ES-I3 (cell line): Measurements from ENCODE around the gene MYCBP.
"Not testable (repeated sequence)": the region's sequence is repeated elsewhere in the genome, so short reads cannot be mapped to it uniquely, and the experiment has no call there.

ENCODE experiments used
- H3K36me3 ChIP-seq: 2 replicates; pipeline ENCODE4 v1.6.1; 2013; ENCODE audit warnings: mild to moderate bottlenecking, low read length, control low read depth, moderate library complexity; ENCODE audit not compliant: insufficient read depth
- H3K4me1 ChIP-seq: 2 replicates; pipeline ENCODE4 v1.6.1; 2013; ENCODE audit warnings: mild to moderate bottlenecking, control low read depth, low read length; ENCODE audit not compliant: insufficient read depth
- H3K9ac ChIP-seq: 2 replicates; pipeline ENCODE4 v1.6.1; 2013; ENCODE audit warnings: low read depth, mild to moderate bottlenecking, low read length, moderate library complexity
- H3K9me3 ChIP-seq: 2 replicates; pipeline ENCODE4 v1.6.1; 2013; ENCODE audit warnings: mild to moderate bottlenecking, low read length, moderate library complexity; ENCODE audit not compliant: control insufficient read depth, insufficient read depth

Gene MYCBP

GRCh38 chr1:38846210-38846609 is 26.9 kb downstream of the MYCBP start:
- Histone ChIP-seq H3K4me1 (no peaks in the 10 kb centered on the region), H3K36me3 (no peaks in the 10 kb centered on the region; the same call in 1 of the 2 replicates), H3K9me3 (no peaks in the 10 kb centered on the region), H3K9ac (no peak overlapping the region)

GRCh38 chr1:38845088-38845487 is 28.1 kb downstream of the MYCBP start:
- not testable (repeated sequence) for H3K9me3 ChIP-seq, H3K4me1 ChIP-seq, H3K9ac ChIP-seq, H3K36me3 ChIP-seq

GRCh38 chr1:38840281-38840680 is 32.9 kb downstream of the MYCBP start:
- H3K9ac ChIP-seq, result no peak overlapping the region
- H3K4me1 ChIP-seq, result peaks cover 10% of the 10 kb centered on the region; the same call in 1 of the 2 replicates
- no peaks in the 10 kb centered on the region; the same call in 1 of the 2 replicates for H3K36me3 ChIP-seq
- H3K9me3 ChIP-seq, result no peaks in the 10 kb centered on the region

GRCh38 chr1:38839363-38839762 is 33.8 kb downstream of the MYCBP start:
- peaks cover 12% of the 10 kb centered on the region; the same call in 1 of the 2 replicates for H3K4me1 ChIP-seq
- no peaks in the 10 kb centered on the region for H3K9me3 ChIP-seq
- H3K9ac ChIP-seq, result no peak overlapping the region
- no peaks in the 10 kb centered on the region; the same call in 1 of the 2 replicates for H3K36me3 ChIP-seq

- not testable (repeated sequence) for H3K36me3 ChIP-seq, H3K9ac ChIP-seq, H3K9me3 ChIP-seq
- H3K4me1 ChIP-seq, result peaks cover 12% of the 10 kb centered on the region; the same call in 1 of the 2 replicates
Observed at GRCh38 chr1:38836316-38836715, 36.8 kb downstream of the MYCBP start.

GRCh38 chr1:38834937-38835827 is 38.0 kb downstream of the MYCBP start:
- H3K9ac ChIP-seq, result no peak overlapping the region

GRCh38 chr1:38834221-38834782 is 38.8 kb downstream of the MYCBP start:
- no peak overlapping the region for H3K9ac ChIP-seq
- no peaks in the 10 kb centered on the region for H3K9me3 ChIP-seq
- H3K36me3 ChIP-seq, result no peaks in the 10 kb centered on the region; the same call in 1 of the 2 replicates
- peaks cover 12% of the 10 kb centered on the region; the same call in 1 of the 2 replicates for H3K4me1 ChIP-seq

More at GRCh38 chr1:38834937-38835827, 38.0 kb downstream of the MYCBP start:
- peaks cover 12% of the 10 kb centered on the region; the same call in 1 of the 2 replicates for H3K4me1 ChIP-seq
- H3K9me3 ChIP-seq, result no peaks in the 10 kb centered on the region
- H3K36me3 ChIP-seq, result no peaks in the 10 kb centered on the region; the same call in 1 of the 2 replicates

- Histone ChIP-seq H3K9me3 (no peaks in the 10 kb centered on the region), H3K4me1 (peaks cover 12% of the 10 kb centered on the region; the same call in 1 of the 2 replicates), H3K9ac (no peak overlapping the region), H3K36me3 (no peaks in the 10 kb centered on the region)
Observed at GRCh38 chr1:38833146-38833545, 40.0 kb downstream of the MYCBP start.

- H3K4me1 ChIP-seq, result peaks cover 12% of the 10 kb centered on the region; the same call in 1 of the 2 replicates
- no peak overlapping the region for H3K9ac ChIP-seq
- H3K36me3 ChIP-seq, result no peaks in the 10 kb centered on the region
- no peaks in the 10 kb centered on the region for H3K9me3 ChIP-seq
Observed at GRCh38 chr1:38832370-38832734, 40.8 kb downstream of the MYCBP start.

GRCh38 chr1:38831731-38832369 is 41.3 kb downstream of the MYCBP start:
- Histone ChIP-seq H3K4me1 (peaks cover 7% of the 10 kb centered on the region; the same call in 1 of the 2 replicates), H3K9me3 (no peaks in the 10 kb centered on the region), H3K36me3 (no peaks in the 10 kb centered on the region), H3K9ac (no peak overlapping the region)

GRCh38 chr1:38829368-38829767 is 43.8 kb downstream of the MYCBP start:
- no peaks in the 10 kb centered on the region for H3K9me3 ChIP-seq
- H3K36me3 ChIP-seq, result no peaks in the 10 kb centered on the region
- H3K4me1 ChIP-seq, result no peaks in the 10 kb centered on the region
- no peak overlapping the region for H3K9ac ChIP-seq

GRCh38 chr1:38827318-38827717 is 45.8 kb downstream of the MYCBP start:
- H3K4me1 ChIP-seq, result no peaks in the 10 kb centered on the region
- H3K9ac ChIP-seq, result no peak overlapping the region

GRCh38 chr1:38826886-38827285 is 46.3 kb downstream of the MYCBP start:
- no peaks in the 10 kb centered on the region for H3K9me3 ChIP-seq
- no peaks in the 10 kb centered on the region for H3K36me3 ChIP-seq
- no peaks in the 10 kb centered on the region for H3K4me1 ChIP-seq
- no peak overlapping the region for H3K9ac ChIP-seq

More at GRCh38 chr1:38827318-38827717, 45.8 kb downstream of the MYCBP start:
- no peaks in the 10 kb centered on the region for H3K36me3 ChIP-seq
- H3K9me3 ChIP-seq, result no peaks in the 10 kb centered on the region

- Histone ChIP-seq H3K9me3 (no peaks in the 10 kb centered on the region), H3K36me3 (no peaks in the 10 kb centered on the region), H3K4me1 (no peaks in the 10 kb centered on the region), H3K9ac (no peak overlapping the region)
Observed at GRCh38 chr1:38826262-38826661, 46.9 kb downstream of the MYCBP start.
